HepG2 (cell line): Measurements from ENCODE around the gene MORN1. TPM values are rescaled to one million over a fixed set of nuclear protein-coding genes. Genes with fewer than 3 reads are reported as not detected.

Experiments
- ASH2L ChIP-seq: fragments of 300-600, 200-600 bp; sonication (generic); IDR thresholded peaks from 2 replicates; pipeline ENCODE4 v1.7.0; 2017; ENCODE audit warnings: low read depth, mild to moderate bottlenecking, moderate library complexity, mixed read lengths, low read length; ENCODE audit not compliant: insufficient read length
- ATAD3A ChIP-seq: sonication (generic); formaldehyde crosslinking; IDR thresholded peaks from 2 replicates; pipeline ENCODE4 v1.4.0; 2020; ENCODE audit warnings: missing genetic modification reagents
- EP300 ChIP-seq, 3 experiments: sonication (generic) in 1 of 3; formaldehyde crosslinking in 1 of 3; IDR thresholded peaks; 2 replicates each; pipeline versions ENCODE4 v1.5.1 to v1.6.1; 2011 to 2020; ENCODE audit warnings: low read depth in 2 of 3, low read length in 2 of 3, borderline replicate concordance in 1 of 3, improper control_type of control experiment in 1 of 3, mild to moderate bottlenecking in 1 of 3, missing genetic modification reagents in 1 of 3, moderate library complexity in 1 of 3
- FOXO1 ChIP-seq: sonication (generic); formaldehyde crosslinking; IDR thresholded peaks from 2 replicates; pipeline ENCODE4 v1.4.0; 2020; ENCODE audit warnings: missing genetic modification reagents
- GLI4 ChIP-seq: sonication (generic); formaldehyde crosslinking; IDR thresholded peaks from 2 replicates; pipeline ENCODE4 v1.5.1; 2020; ENCODE audit warnings: missing genetic modification reagents, mild to moderate bottlenecking, moderate library complexity, borderline replicate concordance
- KLF9 ChIP-seq: IDR thresholded peaks from 2 replicates; pipeline ENCODE4 v1.6.1; 2016; ENCODE audit warnings: low read depth
- NONO ChIP-seq, 2 experiments: fragments of 450-650 bp in 1 of 2; sonication (generic) in 1 of 2; formaldehyde crosslinking in 1 of 2; IDR thresholded peaks in 1 of 2; conservative IDR thresholded peaks in 1 of 2; 2 replicates each; pipeline versions ENCODE4 v1.6.1 to v1.8.0; 2017 to 2022; ENCODE audit warnings: mild to moderate bottlenecking in 1 of 2, missing genetic modification reagents in 1 of 2, moderate library complexity in 1 of 2
- NR3C1 ChIP-seq: sonication (generic); formaldehyde crosslinking; IDR thresholded peaks from 2 replicates; pipeline ENCODE4 v1.4.0; 2020; ENCODE audit warnings: missing genetic modification reagents
- SIN3A ChIP-seq: IDR thresholded peaks from 2 replicates; pipeline ENCODE4 v1.6.1; 2011; ENCODE audit warnings: low read depth, mild to moderate bottlenecking, control low read depth, low read length, borderline replicate concordance
- ZBTB3 ChIP-seq: sonication (generic); formaldehyde crosslinking; IDR thresholded peaks from 2 replicates; pipeline ENCODE4 v1.4.0; 2020; ENCODE audit warnings: low read depth, mild to moderate bottlenecking, moderate library complexity, missing genetic modification reagents, borderline replicate concordance
- ZFP1 ChIP-seq: IDR thresholded peaks from 2 replicates; pipeline ENCODE4 v1.6.1; 2016
- ZFY ChIP-seq: sonication (generic); formaldehyde crosslinking; IDR thresholded peaks from 2 replicates; pipeline ENCODE4 v1.4.0; 2020; ENCODE audit warnings: missing genetic modification reagents
- ZNF34 ChIP-seq: sonication (generic); formaldehyde crosslinking; IDR thresholded peaks from 2 replicates; pipeline ENCODE4 v1.4.0; 2020; ENCODE audit warnings: mild to moderate bottlenecking, missing genetic modification reagents, borderline replicate concordance
- ZNF589 ChIP-seq: sonication (generic); formaldehyde crosslinking; conservative IDR thresholded peaks from 2 replicates; pipeline ENCODE4 v1.8.0; 2022; ENCODE audit warnings: mild to moderate bottlenecking, moderate library complexity, missing genetic modification reagents
- ZNF674 ChIP-seq: sonication (generic); formaldehyde crosslinking; IDR thresholded peaks from 2 replicates; pipeline ENCODE4 v1.5.0; 2020; ENCODE audit warnings: low read depth, mild to moderate bottlenecking, missing genetic modification reagents
- ZSCAN25 ChIP-seq: sonication (generic); formaldehyde crosslinking; IDR thresholded peaks from 2 replicates; pipeline ENCODE4 v1.8.0; 2022; ENCODE audit warnings: mild to moderate bottlenecking, missing genetic modification reagents
- polyA plus RNA-seq, 8 experiments: library from polyadenylated mRNA; depleted of rRNA in 3 of 8; stranded (reverse) in 7 of 8; unstranded in 1 of 8; fragments of >200 nt; fragmentation: Illumina TruSeq in 4 of 8; extraction: Trizol in 4 of 8; gene quantifications; 2 replicates each; pipeline versions ENCODE4 v1.2.1 to v1.2.3, GENCODE V29; 2011 to 2016; ENCODE audit warnings: low read depth in 4 of 8, missing spikeins in 1 of 8, mixed read lengths in 1 of 8; ENCODE audit not compliant: insufficient read depth in 1 of 8
- total RNA-seq, 5 experiments: library from RNA; depleted of rRNA; stranded (reverse); fragments of >200 nt; fragmentation: Illumina TruSeq; extraction: Trizol; gene quantifications; 2 replicates each; pipeline ENCODE4 v1.2.3, GENCODE V29; 2016; ENCODE audit warnings: low read depth in 1 of 5
- TF ChIP-seq, protein P1 (sequence below): sonication (generic); formaldehyde crosslinking; IDR thresholded peaks from 2 replicates; pipeline ENCODE4 v1.8.1; 2022; ENCODE audit warnings: low read depth, mild to moderate bottlenecking, missing genetic modification reagents
- TF ChIP-seq, protein P2 (sequence below): sonication (generic); formaldehyde crosslinking; IDR thresholded peaks from 2 replicates; pipeline ENCODE4 v1.4.0; 2020; ENCODE audit warnings: missing genetic modification reagents, low read depth, mild to moderate bottlenecking, borderline replicate concordance
- TF ChIP-seq, protein P3 (sequence below): sonication (generic); formaldehyde crosslinking; IDR thresholded peaks from 2 replicates; pipeline ENCODE4 v1.8.1; 2022; ENCODE audit warnings: mild to moderate bottlenecking, missing genetic modification reagents
- TF ChIP-seq, protein P4 (sequence below): sonication (generic); formaldehyde crosslinking; IDR thresholded peaks from 2 replicates; pipeline ENCODE4 v1.8.1; 2023; ENCODE audit warnings: mild to moderate bottlenecking, inconsistent platforms, moderate library complexity, missing genetic modification reagents, borderline replicate concordance
- TF ChIP-seq, protein P5 (sequence below): sonication (generic); formaldehyde crosslinking; IDR thresholded peaks from 2 replicates; pipeline ENCODE4 v1.4.0; 2020; ENCODE audit warnings: low read depth, mild to moderate bottlenecking, missing genetic modification reagents

The MORN1 gene
- total and polyA plus RNA-seq, 2 of the 13 experiments (the other 11 are each of a cell fraction or from before 2014, with no cell fraction given) = 3.1 to 6.5 TPM

DNA sequence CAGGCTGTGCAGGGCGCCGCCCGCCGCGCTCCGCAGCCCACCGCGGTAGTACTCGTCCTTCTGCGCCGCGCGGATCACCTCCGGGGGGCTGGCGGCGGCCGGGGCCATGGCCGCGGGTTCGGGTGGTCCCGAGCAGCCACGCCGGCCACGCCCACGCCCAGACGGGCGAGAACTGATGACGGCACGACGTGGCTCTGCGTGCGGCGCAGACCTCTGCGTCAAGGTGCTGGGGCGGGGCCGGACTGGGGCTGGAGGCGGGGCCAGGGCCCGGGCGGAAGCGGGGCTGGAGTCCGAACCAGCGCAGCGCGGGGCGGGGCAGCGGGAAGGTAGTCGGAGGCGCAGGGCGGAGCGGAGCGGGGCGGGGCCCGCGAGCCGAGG is 21.0 kb upstream of the MORN1 start, which contains the start of gene PEX10 (continued):
- TF ChIP-seq, protein P1, sequence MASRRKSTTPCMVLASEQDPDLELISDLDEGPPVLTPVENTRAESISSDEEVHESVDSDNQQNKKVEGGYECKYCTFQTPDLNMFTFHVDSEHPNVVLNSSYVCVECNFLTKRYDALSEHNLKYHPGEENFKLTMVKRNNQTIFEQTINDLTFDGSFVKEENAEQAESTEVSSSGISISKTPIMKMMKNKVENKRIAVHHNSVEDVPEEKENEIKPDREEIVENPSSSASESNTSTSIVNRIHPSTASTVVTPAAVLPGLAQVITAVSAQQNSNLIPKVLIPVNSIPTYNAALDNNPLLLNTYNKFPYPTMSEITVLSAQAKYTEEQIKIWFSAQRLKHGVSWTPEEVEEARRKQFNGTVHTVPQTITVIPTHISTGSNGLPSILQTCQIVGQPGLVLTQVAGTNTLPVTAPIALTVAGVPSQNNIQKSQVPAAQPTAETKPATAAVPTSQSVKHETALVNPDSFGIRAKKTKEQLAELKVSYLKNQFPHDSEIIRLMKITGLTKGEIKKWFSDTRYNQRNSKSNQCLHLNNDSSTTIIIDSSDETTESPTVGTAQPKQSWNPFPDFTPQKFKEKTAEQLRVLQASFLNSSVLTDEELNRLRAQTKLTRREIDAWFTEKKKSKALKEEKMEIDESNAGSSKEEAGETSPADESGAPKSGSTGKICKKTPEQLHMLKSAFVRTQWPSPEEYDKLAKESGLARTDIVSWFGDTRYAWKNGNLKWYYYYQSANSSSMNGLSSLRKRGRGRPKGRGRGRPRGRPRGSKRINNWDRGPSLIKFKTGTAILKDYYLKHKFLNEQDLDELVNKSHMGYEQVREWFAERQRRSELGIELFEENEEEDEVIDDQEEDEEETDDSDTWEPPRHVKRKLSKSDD (CRISPR knock-in tag) = peak; percentile 79; the same call in 1 of the 2 replicates
- TF ChIP-seq EP300 (IDR thresholded peaks at IDR 0.05; ENCODE audit: low read depth in 2 of 2, low read length in 2 of 2) = 0 out of 4 replicates have a peak, but pooled peaks of 1 of the 2 experiments have one; percentile 11
- TF ChIP-seq EP300 (CRISPR knock-in tag; IDR thresholded peaks at IDR 0.05; ENCODE audit: borderline replicate concordance) = no peak
- no peak for TF ChIP-seq ZSCAN25
- TF ChIP-seq, protein P2, sequence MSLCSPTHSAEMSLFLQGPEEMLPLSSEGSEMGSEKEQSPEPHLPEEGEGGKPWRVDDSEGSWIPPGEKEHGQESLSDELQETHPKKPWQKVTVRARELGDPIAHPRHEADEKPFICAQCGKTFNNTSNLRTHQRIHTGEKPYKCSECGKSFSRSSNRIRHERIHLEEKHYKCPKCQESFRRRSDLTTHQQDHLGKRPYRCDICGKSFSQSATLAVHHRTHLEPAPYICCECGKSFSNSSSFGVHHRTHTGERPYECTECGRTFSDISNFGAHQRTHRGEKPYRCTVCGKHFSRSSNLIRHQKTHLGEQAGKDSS (CRISPR knock-in tag) = no peak
- TF ChIP-seq ASH2L = no peak
- TF ChIP-seq ZNF34 (CRISPR knock-in tag) = no peak
- peak; percentile 10; the same call in 1 of the 2 replicates for TF ChIP-seq ZNF674 (CRISPR knock-in tag)
- TF ChIP-seq, protein P3, sequence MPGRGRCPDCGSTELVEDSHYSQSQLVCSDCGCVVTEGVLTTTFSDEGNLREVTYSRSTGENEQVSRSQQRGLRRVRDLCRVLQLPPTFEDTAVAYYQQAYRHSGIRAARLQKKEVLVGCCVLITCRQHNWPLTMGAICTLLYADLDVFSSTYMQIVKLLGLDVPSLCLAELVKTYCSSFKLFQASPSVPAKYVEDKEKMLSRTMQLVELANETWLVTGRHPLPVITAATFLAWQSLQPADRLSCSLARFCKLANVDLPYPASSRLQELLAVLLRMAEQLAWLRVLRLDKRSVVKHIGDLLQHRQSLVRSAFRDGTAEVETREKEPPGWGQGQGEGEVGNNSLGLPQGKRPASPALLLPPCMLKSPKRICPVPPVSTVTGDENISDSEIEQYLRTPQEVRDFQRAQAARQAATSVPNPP (CRISPR knock-in tag) = no peak
- peak; percentile 78; the same call in 1 of the 2 replicates for TF ChIP-seq SIN3A
- no peak for TF ChIP-seq ATAD3A (CRISPR knock-in tag)
- TF ChIP-seq NR3C1 = no peak
- TF ChIP-seq GLI4 (CRISPR knock-in tag) = no peak
- TF ChIP-seq ZFY = peak; percentile 84
- TF ChIP-seq, protein P4, sequence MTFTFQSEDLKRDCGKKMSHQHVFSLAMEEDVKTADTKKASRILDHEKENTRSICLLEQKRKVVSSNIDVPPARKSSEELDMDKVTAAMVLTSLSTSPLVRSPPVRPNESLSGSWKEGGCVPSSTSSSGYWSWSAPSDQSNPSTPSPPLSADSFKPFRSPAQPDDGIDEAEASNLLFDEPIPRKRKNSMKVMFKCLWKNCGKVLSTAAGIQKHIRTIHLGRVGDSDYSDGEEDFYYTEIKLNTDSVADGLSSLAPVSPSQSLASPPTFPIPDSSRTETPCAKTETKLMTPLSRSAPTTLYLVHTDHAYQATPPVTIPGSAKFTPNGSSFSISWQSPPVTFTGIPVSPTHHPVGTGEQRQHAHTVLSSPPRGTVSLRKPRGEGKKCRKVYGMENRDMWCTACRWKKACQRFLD (CRISPR knock-in tag) = no peak
- no peak for TF ChIP-seq NONO (IDR thresholded peaks at IDR 0.05)
- peak; percentile 65; the same call in 1 of the 2 replicates for TF ChIP-seq NONO (CRISPR knock-in tag; conservative IDR thresholded peaks at IDR 0.05)
- TF ChIP-seq KLF9 = peak; percentile 90; the same call in 1 of the 2 replicates
- TF ChIP-seq, protein P5, sequence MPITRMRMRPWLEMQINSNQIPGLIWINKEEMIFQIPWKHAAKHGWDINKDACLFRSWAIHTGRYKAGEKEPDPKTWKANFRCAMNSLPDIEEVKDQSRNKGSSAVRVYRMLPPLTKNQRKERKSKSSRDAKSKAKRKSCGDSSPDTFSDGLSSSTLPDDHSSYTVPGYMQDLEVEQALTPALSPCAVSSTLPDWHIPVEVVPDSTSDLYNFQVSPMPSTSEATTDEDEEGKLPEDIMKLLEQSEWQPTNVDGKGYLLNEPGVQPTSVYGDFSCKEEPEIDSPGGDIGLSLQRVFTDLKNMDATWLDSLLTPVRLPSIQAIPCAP = no peak
- no peak for TF ChIP-seq ZBTB3 (CRISPR knock-in tag)
- no peak for TF ChIP-seq ZFP1 (CRISPR knock-in tag)
- TF ChIP-seq FOXO1 (CRISPR knock-in tag) = no peak
- TF ChIP-seq ZNF589 = 0 out of 2 replicates have a peak, but pooled peaks have one; percentile 44
